HepG2 (cell line): Measurements from ENCODE around the gene ACTR3.

Experiments
- BCL3 ChIP-seq: sonication (generic); formaldehyde crosslinking; IDR thresholded peaks from 2 replicates; pipeline ENCODE4 v1.5.1; 2020; ENCODE audit warnings: mild to moderate bottlenecking, missing genetic modification reagents, moderate library complexity
- EP300 ChIP-seq, 3 experiments: sonication (generic) in 1 of 3; formaldehyde crosslinking in 1 of 3; IDR thresholded peaks; 2 replicates each; pipeline versions ENCODE4 v1.5.1 to v1.6.1; 2011 to 2020; ENCODE audit warnings: low read depth in 2 of 3, low read length in 2 of 3, borderline replicate concordance in 1 of 3, improper control_type of control experiment in 1 of 3, mild to moderate bottlenecking in 1 of 3, missing genetic modification reagents in 1 of 3, moderate library complexity in 1 of 3
- EZH2 ChIP-seq: conservative IDR thresholded peaks from 2 replicates; pipeline ENCODE4 v1.6.1; 2012; ENCODE audit warnings: mild to moderate bottlenecking, low read depth, low read length, moderate library complexity
- FOXA1 ChIP-seq, 2 experiments: fragments of 450-650 bp in 1 of 2; sonication (generic) in 1 of 2; formaldehyde crosslinking in 1 of 2; IDR thresholded peaks; 2 replicates each; pipeline versions ENCODE4 v1.4.0 to v1.6.1; 2016 to 2020; ENCODE audit warnings: missing genetic modification reagents in 1 of 2
- FOXC1 ChIP-seq: sonication (generic); formaldehyde crosslinking; IDR thresholded peaks from 2 replicates; pipeline ENCODE4 v1.8.0; 2022; ENCODE audit warnings: mild to moderate bottlenecking, missing genetic modification reagents, borderline replicate concordance
- NCOR1 ChIP-seq: fragments of 200-600 bp; sonication (generic); IDR thresholded peaks from 2 replicates; pipeline ENCODE4 v1.7.0; 2017; ENCODE audit warnings: antibody characterized with exemption, low read length, borderline replicate concordance
- PITX1 ChIP-seq: sonication (generic); formaldehyde crosslinking; IDR thresholded peaks from 2 replicates; pipeline ENCODE4 v1.5.1; 2020; ENCODE audit warnings: mild to moderate bottlenecking, missing genetic modification reagents
- STAT6 ChIP-seq: sonication (generic); formaldehyde crosslinking; IDR thresholded peaks from 2 replicates; pipeline ENCODE4 v1.4.0; 2020; ENCODE audit warnings: missing genetic modification reagents, mild to moderate bottlenecking, borderline replicate concordance
- ZNF24 ChIP-seq: fragments of 450-650 bp; IDR thresholded peaks from 2 replicates; pipeline ENCODE4 v1.6.1; 2017; ENCODE audit warnings: antibody characterized with exemption, mild to moderate bottlenecking
- ZNF274 ChIP-seq: sonication (generic); formaldehyde crosslinking; IDR thresholded peaks from 2 replicates; pipeline ENCODE4 v1.5.1; 2020; ENCODE audit warnings: mild to moderate bottlenecking, missing genetic modification reagents
- ZNF562 ChIP-seq: sonication (generic); formaldehyde crosslinking; IDR thresholded peaks from 2 replicates; pipeline ENCODE4 v1.8.0; 2022; ENCODE audit warnings: missing genetic modification reagents, borderline replicate concordance

DNA sequence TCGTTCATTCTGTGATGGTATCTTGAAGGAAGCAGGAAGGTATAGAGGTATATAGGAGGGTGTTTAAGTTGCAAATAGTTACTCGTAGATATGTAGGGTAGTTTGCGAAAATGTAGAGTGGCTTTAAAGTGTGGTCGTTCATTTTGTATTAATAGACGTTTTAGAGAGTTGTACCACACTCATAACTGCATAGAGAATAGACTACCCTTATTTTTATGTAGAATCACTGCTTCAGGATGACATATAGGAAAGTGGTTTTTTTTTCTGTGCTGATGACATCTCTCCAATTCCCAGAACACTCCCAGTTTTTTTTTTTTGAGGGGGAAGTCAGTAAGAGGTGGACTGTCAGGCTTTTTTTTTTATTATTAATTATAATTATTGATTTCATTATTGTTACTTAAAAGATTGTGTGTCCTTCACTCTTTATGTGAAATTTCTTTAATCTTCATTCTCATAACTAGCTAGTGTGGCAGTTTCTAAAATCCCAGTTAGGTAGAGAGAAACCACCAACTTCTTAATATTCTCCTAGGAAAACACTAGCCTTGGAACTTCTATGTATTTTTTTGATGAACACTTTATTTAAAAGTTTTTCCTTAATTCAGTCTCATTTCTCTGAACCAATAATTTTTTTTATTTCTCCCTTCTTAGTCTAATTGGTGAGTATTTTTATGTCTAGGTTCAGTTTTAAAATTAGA is 1.5 kb downstream of the ACTR3 start:
- no peak for TF ChIP-seq FOXC1
- no peak for TF ChIP-seq ZNF274 (CRISPR knock-in tag)
- TF ChIP-seq EZH2: no peak
- no peak for TF ChIP-seq NCOR1
- no peak for TF ChIP-seq ZNF24
- TF ChIP-seq BCL3 (CRISPR knock-in tag): no peak
- TF ChIP-seq EP300 (IDR thresholded peaks at IDR 0.05; ENCODE audit: low read depth in 2 of 2, low read length in 2 of 2): no peak
- TF ChIP-seq EP300 (CRISPR knock-in tag; IDR thresholded peaks at IDR 0.05; ENCODE audit: borderline replicate concordance): no peak
- no peak for TF ChIP-seq STAT6 (CRISPR knock-in tag)
- TF ChIP-seq ZNF562 (CRISPR knock-in tag): no peak
- no peak for TF ChIP-seq FOXA1 (IDR thresholded peaks at IDR 0.05)
- TF ChIP-seq FOXA1 (CRISPR knock-in tag; IDR thresholded peaks at IDR 0.05): no peak
- no peak for TF ChIP-seq PITX1 (CRISPR knock-in tag)
